ENCODE measurements around the gene OR5K1.

OR5K1 gene

GRCh38 chr3:98518816-98519215 is 55.8 kb downstream of the OR5K1 start:
- DNase-seq = no peak

- DNase-seq = no peak
Measured at GRCh38 chr3:98519351-98519750, 56.4 kb downstream of the OR5K1 start.

GRCh38 chr3:98521897-98522543 is 59.0 kb downstream of the OR5K1 start:
- peak; percentile 53 to 72 (median 69) for DNase-seq

All from NCI-H1417 (cell line).